KG1 (cell line): ENCODE measurements around the gene NSF.
"Not testable (repeated sequence)": the region's sequence is repeated elsewhere in the genome, so short reads cannot be mapped to it uniquely, and the experiment has no call there.

ENCODE experiments used
- DNase-seq: peaks from one replicate; lab custom pipeline; 2025; lab: John Stamatoyannopoulos, UW

The NSF gene

GRCh38 chr17:46590157-46591146 lies at the start of gene NSF:
TSS of gene NSF (plus strand) at chr17:46590669. CDS start at chr17:46590776, 107 bp downstream.
- DNase-seq: not testable (repeated sequence)

DNA sequence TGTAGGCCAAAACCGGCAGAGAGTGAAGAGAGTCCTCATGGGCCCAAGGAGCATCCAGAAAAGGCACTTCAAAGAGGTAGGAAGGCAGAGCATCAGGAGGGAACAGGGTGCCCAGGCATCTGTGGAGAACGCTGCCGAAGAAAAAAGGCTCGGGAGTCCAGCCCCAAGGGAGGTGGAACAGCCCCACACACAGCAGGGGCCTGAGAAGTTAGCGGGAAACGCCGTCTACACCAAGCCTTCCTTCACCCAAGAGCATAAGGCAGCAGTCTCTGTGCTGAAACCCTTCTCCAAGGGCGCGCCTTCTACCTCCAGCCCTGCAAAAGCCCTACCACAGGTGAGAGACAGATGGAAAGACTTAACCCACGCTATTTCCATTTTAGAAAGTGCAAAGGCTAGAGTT lies 41.9 kb upstream of the NSF start:
- not testable (repeated sequence) for DNase-seq

- DNase-seq: not testable (repeated sequence)
Measured at GRCh38 chr17:46559155-46559554, 31.3 kb upstream of the NSF start.

DNA sequence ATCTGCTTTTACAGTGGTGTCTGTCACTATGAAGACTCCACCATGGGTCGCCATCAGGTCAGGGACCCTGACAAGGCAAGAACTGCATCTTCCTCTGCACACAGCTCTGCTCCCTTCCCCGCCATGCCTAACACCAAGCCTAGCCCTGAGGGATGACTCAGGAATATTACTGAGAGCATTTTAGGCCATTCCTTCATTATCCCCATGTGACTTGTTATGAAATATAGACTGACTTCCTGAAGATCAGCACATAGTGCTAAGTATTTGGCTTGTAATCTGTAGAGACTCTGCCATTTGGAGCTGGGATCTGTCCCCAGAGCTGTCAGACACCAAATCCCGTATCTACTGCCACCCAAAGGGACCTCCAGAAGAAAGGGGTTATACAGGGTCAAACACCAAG lies 30.4 kb upstream of the NSF start:
- not testable (repeated sequence) for DNase-seq

DNA sequence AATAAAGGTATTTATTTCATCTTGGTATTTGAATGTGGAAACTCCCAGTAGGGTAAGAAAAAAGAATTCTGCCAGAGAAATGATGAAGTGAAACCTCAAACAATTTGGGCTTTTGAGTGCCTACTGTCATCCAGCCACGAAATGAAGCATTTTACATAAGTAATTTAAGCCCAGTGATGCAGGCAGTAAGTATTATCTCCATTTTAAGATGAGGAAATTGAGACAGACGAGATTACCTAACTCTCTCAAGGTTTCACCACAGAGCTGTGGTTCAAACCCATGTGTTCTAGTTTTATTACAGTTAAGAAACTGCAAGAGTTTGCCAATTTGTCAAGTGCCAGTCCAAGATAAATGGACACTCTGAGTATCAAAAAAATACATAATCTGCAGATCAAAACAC lies 24.2 kb upstream of the NSF start:
- DNase-seq: not testable (repeated sequence)

DNA sequence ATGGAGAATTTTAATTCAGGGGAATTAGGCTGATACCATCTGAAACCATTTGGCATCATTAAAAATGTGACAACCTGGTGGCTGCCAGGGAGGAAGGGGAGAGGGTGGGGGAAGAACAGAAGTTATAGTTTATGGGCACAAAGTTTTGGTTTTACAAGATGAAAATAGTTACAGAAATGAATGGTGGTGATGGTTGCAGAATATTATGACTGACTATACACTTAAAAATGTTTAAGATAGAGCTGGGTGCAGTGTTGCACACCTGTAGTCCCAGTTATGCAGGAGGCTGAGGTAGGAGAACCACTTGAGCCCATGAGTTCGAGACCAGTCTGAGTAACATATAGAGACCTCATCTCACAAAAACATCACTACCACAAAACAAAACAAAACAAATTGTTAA lies 23.5 kb upstream of the NSF start:
- DNase-seq: not testable (repeated sequence)

GRCh38 chr17:46571796-46572195 lies 18.7 kb upstream of the NSF start:
- DNase-seq: not testable (repeated sequence)

GRCh38 chr17:46579083-46580075 lies 11.1 kb upstream of the NSF start, which contains the start of gene ARL17A:
TSS of gene ARL17A (minus strand) at chr17:46579691. CDS start at chr17:46576322, 3,369 bp downstream.
- not testable (repeated sequence) for DNase-seq

GRCh38 chr17:46580082-46580481 lies 10.4 kb upstream of the NSF start:
- DNase-seq: not testable (repeated sequence)

GRCh38 chr17:46585444-46585843 lies 5.0 kb upstream of the NSF start:
- not testable (repeated sequence) for DNase-seq

DNA sequence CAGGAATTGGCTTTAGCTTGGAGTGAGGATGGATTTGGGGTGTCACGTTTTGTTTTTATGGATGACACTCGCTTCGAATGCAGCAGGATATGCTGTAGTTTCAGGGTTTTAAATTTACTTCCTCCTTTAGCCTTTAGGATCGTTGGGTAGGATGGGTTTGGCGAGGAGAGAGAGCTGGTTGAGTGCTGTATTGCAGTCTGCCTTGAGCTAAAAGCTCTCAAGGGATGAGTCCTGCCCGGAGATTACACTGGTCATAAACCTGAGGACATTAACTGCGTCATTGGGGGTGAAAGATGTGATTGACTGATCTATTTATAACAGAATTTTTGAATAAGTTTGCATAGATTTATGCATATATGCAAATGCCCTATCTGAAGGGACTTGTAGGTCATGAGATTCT lies 863 bp downstream of the NSF start:
- DNase-seq: not testable (repeated sequence)

DNA sequence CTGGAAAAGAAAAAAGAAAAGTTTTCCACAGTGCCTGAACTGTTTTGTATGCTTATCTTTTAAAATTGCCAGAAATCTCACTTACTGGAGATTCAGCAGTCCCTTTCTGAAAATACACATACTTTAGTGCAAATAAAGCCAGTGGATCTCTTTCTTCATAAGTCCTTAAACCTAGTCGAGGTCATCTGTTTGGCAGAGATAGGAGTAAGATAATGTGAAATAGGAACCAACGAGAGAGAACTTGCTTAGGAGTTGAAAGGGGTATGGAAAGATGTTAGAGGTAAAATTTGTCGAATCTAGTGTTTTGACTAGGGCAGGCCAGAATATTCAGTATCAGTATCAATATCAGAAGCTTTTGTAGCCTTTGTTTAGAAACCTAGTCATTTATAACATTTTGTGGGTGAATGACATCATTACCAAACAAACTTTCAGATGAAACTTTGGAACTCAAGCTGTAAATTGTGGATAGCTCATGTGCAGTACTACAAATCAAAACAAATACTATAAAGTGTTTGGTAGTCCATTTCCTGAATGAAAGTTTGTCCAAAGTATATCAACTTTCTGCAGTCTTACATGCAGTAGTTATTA lies 8.0 kb downstream of the NSF start:
- DNase-seq: not testable (repeated sequence)

DNA sequence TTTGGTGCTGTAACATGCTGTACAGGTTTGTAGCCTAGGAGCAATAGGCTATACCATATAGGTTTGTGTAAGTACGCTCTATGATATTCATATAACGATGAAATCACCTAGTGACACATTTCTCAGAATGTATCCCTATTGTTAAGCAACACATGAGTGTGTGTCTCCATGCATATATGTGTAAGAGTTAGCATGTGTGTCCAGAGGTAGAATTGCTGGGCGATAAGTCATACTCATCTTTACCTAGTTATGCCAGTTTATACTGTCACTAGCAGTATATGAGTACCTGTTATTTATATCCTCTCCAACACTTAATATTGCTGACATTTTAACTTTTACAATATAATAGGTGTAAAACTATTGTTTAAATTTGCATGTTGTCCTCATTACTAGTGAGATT lies 10.3 kb downstream of the NSF start:
- not testable (repeated sequence) for DNase-seq

DNA sequence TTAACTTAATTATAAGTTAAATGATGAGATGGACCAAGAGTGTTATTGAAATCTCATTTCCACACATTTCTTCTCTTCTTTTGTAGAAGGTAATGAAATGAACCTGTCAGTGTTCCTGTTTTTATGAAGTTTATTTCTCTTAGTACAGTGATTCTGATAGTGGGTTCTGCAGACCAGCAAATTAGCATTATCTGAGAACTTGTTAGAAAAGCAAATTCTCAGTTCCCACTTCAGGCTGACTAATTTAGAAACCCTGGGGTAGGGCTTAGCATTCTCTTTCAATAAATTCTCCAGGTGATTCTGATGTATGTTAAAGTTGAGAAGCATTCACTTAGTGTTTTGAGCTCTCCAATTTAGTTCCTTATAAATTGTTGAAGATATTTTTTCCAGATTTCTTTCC lies 12.7 kb downstream of the NSF start:
- not testable (repeated sequence) for DNase-seq

DNA sequence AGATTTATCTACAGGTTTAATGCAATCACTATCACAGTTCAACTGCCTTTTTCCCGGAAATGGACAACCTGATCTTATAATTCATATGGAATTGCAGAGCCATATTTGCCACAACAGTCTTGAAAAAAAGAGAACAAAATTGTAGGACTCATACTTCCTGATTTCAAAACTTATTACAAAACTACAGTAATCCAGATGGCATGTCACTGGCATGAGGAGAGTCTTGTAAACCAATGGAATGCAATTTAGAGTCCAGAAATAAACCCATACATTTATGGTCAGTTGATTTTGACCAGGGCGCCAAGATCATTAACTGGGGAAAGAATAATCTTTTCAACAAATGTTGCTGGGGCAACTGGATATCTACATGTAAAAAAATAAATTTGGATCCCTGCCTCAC lies 20.8 kb downstream of the NSF start:
- not testable (repeated sequence) for DNase-seq

- DNase-seq: not testable (repeated sequence)
Measured at GRCh38 chr17:46613876-46614275, 23.4 kb downstream of the NSF start.

DNA sequence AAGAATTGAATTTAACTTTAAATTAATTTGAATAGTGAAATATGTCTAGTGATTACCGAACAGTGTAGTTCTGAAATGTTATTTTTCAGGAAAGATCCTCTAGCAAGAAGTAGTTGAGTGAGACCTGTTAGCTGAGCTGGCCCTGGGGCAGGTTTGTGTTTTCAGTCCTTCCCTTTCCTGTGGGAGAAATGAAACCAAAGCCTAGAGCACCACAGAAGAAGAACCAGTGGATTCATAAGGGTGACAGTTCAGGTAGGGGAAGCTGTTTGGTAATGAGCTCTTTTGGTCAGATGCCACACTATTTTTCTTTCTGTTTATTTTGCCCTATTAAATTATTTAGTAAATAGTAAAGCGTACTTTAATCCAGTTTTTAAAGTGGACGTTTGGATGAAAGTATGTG lies 26.7 kb downstream of the NSF start:
- not testable (repeated sequence) for DNase-seq

- not testable (repeated sequence) for DNase-seq
Measured at GRCh38 chr17:46618975-46619374, 28.5 kb downstream of the NSF start.

DNA sequence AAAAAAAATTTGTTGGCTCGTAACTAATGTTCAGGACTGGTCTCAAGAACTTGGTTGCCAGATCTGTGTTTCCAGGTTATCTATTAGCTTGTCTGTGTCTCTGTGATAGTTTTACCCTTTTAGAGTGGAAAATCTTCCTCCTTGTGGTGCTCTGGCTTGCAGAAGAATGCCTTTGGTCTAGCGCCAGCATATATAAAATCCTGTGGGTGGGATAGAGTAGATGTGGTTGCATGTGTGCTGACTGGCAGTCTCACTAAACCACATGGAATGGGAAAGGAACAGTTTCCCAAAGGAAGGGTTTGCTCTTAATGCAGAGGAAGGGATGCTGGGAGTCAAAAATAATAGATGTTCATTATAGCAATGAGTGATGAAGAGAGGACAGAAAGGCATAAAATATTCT lies 33.3 kb downstream of the NSF start:
- DNase-seq: not testable (repeated sequence)

GRCh38 chr17:46624726-46625125 lies 34.3 kb downstream of the NSF start:
- not testable (repeated sequence) for DNase-seq

DNA sequence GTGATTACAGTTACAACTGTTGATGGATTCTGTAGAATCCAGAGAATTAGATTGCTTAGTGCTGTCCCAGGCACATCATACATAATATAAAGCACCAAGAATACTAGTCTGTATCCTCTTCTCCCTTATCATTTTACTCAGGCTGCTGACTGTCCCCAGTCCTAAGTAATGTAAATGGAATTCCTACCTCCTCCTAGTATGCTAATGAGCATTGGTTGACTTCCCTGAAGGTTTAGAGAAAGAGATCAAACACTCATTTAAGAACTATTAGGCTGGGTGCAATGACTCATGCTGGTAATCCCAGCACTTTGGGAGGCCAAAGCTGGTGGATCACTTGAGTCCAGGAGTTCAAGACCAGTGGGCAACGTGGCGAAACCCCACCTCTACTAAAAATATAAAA lies 37.0 kb downstream of the NSF start:
- DNase-seq: not testable (repeated sequence)
